Muscle of leg (tissue), 11 donors: ENCODE data around the gene RFESD. TPM values are rescaled to one million over a fixed set of nuclear protein-coding genes. Genes with fewer than 3 reads are reported as not detected.
"Not testable (repeated sequence)": the region's sequence is repeated elsewhere in the genome, so short reads cannot be mapped to it uniquely, and the experiment has no call there.

Experiments
- DNase-seq: peaks from one replicate; pipeline ENCODE4 v3.0.0; 2013
- H3K27ac ChIP-seq: one replicate; pipeline ENCODE4 v1.5.1; 2013; ENCODE audit warnings: mild to moderate bottlenecking, low read length, control low read depth
- H3K27me3 ChIP-seq: one replicate; pipeline ENCODE4 v1.6.1; 2013; ENCODE audit warnings: low read length; ENCODE audit not compliant: control insufficient read depth, insufficient read depth
- H3K36me3 ChIP-seq: one replicate; pipeline ENCODE4 v1.6.1; 2013; ENCODE audit warnings: low read length; ENCODE audit not compliant: control insufficient read depth, insufficient read depth
- H3K4me1 ChIP-seq: one replicate; pipeline ENCODE4 v1.6.1; 2013; ENCODE audit warnings: low read length; ENCODE audit not compliant: control insufficient read depth, insufficient read depth
- H3K4me3 ChIP-seq: one replicate; pipeline ENCODE4 v1.5.1; 2013; ENCODE audit warnings: low read length, control low read depth
- H3K9me3 ChIP-seq: replicated peaks from 2 replicates; pipeline ENCODE4 v1.6.1; 2013; ENCODE audit warnings: low read depth, low read length; ENCODE audit not compliant: control insufficient read depth
- WGBS: methylation state at CpG from one replicate; pipeline ENCODE4 v1.1.5; 2013; ENCODE audit warnings: missing lambda C conversion rate; ENCODE audit not compliant: insufficient coverage; 5-methylcytosine and 5-hydroxymethylcytosine counted together
- polyA plus RNA-seq, 8 donors: library from polyadenylated mRNA; unstranded; fragments of 120-200 nt; gene quantifications; one replicate each; pipeline versions ENCODE4 v1.2.1 to v1.2.3, GENCODE V29; 2013; ENCODE audit warnings: inconsistent platforms in 1 of 8, low replicate concordance in 1 of 8; ENCODE audit not compliant: insufficient read length in 8 of 8, insufficient read depth in 1 of 8
- total RNA-seq: library from RNA; stranded (reverse); fragments of 120-200 nt; gene quantifications from one replicate; pipeline ENCODE4 v1.2.4, GENCODE V29; 2013

RFESD gene
- total and polyA plus RNA-seq, 9 donors: 2.7 to 3.9 (median 3.0) TPM

DNA sequence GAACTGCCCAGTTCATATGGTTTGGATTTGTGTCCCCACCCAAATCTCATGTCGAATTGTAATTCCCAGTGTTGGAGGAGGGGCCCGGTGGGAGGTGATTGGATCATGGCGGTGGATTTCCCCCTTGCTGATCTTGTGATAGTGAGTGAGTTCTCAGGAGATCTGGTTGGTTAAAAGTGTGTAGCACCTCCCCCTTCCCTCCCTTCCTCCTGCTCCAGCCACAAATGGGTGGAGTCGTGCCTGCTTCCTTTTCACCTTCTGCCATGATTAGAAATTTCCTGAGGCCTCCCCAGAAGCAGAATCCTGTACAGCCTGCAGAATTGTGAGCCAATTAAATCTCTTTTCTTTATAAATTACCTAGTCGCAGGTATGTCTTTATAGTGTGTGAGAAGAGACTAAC lies 59.6 kb downstream of the RFESD start:
- H3K4me3 ChIP-seq, H3K27me3 ChIP-seq, H3K36me3 ChIP-seq, H3K9me3 ChIP-seq, DNase-seq, H3K27ac ChIP-seq: not testable (repeated sequence)
- peaks cover 10% of the 10 kb centered on the region for H3K4me1 ChIP-seq
- WGBS: no CpG with 5 or more reads among the region's 5 CpGs

DNA sequence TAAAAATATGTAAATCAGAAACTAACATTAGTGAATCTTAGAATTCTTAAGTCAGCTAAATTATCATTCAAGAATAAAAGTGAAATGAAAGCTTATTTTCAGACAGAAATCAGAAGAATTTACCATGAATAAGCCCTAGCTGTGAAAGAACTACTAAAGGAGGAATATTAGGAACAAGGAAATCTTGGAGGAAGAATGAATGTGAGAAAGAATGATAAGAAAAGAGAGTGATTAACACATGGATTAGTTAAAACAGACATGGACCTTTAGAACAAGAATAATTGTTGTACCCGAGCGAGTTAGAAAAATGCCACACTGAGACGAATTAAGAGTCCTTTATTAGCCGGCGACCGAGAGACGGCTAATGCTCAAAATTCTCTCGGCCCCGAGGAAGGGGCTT lies 60.5 kb downstream of the RFESD start:
- DNase-seq: no peak
- Histone ChIP-seq H3K36me3 (no peaks in the 10 kb centered on the region), H3K4me1 (peaks cover 10% of the 10 kb centered on the region), H3K9me3 (no peaks in the 10 kb centered on the region), H3K27me3 (no peaks in the 10 kb centered on the region), H3K27ac (no peak overlapping the region), H3K4me3 (no peak overlapping the region)
- 85% methylated on average over 2 of the region's 9 CpGs for WGBS

Other genes with a start within 250 kb of the RFESD start
- gene SKIC3, start 91.8 kb upstream of the RFESD start, total RNA-seq: 75.0 TPM
- gene SKIC3, start 91.8 kb upstream of the RFESD start, polyA plus RNA-seq: 10 to 100 TPM; 43.6 to 65.1 (median 51.2) TPM
- 7.9 TPM for gene ARSK, start 91.7 kb upstream of the RFESD start, total RNA-seq
- gene ARSK, start 91.7 kb upstream of the RFESD start, polyA plus RNA-seq: 10 to 100 TPM in 4 of 8 donors, 1 to 10 TPM in 4; 7.8 to 11.7 (median 9.6) TPM
- gene GPR150, start 26.7 kb upstream of the RFESD start, total RNA-seq: 0.09 TPM
- under 1 TPM; 0.06 to 0.33 (median 0.14) TPM for gene GPR150, start 26.7 kb upstream of the RFESD start, polyA plus RNA-seq
- gene SPATA9, start 36.2 kb downstream of the RFESD start, total RNA-seq: 0.71 TPM
- gene SPATA9, start 36.2 kb downstream of the RFESD start, polyA plus RNA-seq: 1 to 10 TPM in 7 of 8 donors, under 1 TPM in 1; 0.99 to 2.6 (median 1.8) TPM
- gene RHOBTB3, start 84.6 kb downstream of the RFESD start, total RNA-seq: 153 TPM
- gene RHOBTB3, start 84.6 kb downstream of the RFESD start, polyA plus RNA-seq: 100 to 1,000 TPM in 3 of 8 donors, 10 to 100 TPM in 5; 63.6 to 110 (median 90.8) TPM
- 5.9 TPM for gene GLRX, start 175.9 kb downstream of the RFESD start, total RNA-seq
- 10 to 100 TPM; 13.8 to 21.1 (median 15.6) TPM for gene GLRX, start 175.9 kb downstream of the RFESD start, polyA plus RNA-seq